Kidney (tissue), 14 donors: ENCODE data around the gene TRIM71. TPM values are rescaled to one million over a fixed set of nuclear protein-coding genes. Genes with fewer than 3 reads are reported as not detected.

Source experiments
- DNase-seq, 5 donors: peaks; one replicate each; pipeline ENCODE4 v3.0.0-alpha.2; 2013 to 2020
- FAIRE-seq: peaks from 2 replicates; lab custom pipeline; 2012; peaks lifted over from hg19 to GRCh38; lab: Jason Lieb, UNC
- H3K27ac ChIP-seq, 2 donors: one replicate each; pipeline ENCODE4 v1.7.0; 2013; ENCODE audit warnings: low read depth in 2 of 2, low read length in 2 of 2, inconsistent platforms in 1 of 2
- H3K27me3 ChIP-seq: one replicate; pipeline ENCODE4 v1.7.1; 2013; ENCODE audit warnings: low read length, inconsistent platforms; ENCODE audit not compliant: control insufficient read depth, insufficient read depth
- H3K36me3 ChIP-seq, 3 donors: one replicate each; pipeline versions ENCODE4 v1.7.0 to v1.7.1; 2013; ENCODE audit warnings: low read length in 3 of 3, control low read depth in 1 of 3, inconsistent platforms in 1 of 3; ENCODE audit not compliant: insufficient read depth in 3 of 3, control insufficient read depth in 2 of 3
- H3K4me1 ChIP-seq, 3 donors: one replicate each; pipeline versions ENCODE4 v1.7.0 to v1.7.1; 2013; ENCODE audit warnings: low read length in 3 of 3, inconsistent platforms in 1 of 3, low read depth in 1 of 3; ENCODE audit not compliant: control insufficient read depth in 2 of 3, insufficient read depth in 2 of 3
- H3K4me3 ChIP-seq, 3 donors: one replicate each; pipeline versions ENCODE4 v1.7.0 to v1.8.1; 2013; ENCODE audit warnings: low read length in 3 of 3, control low read depth in 1 of 3, inconsistent platforms in 1 of 3
- H3K9ac ChIP-seq, 3 donors: one replicate each; pipeline versions ENCODE4 v1.7.0 to v1.7.1; 2013; ENCODE audit warnings: low read length in 3 of 3, control low read depth in 1 of 3, inconsistent platforms in 1 of 3
- H3K9me3 ChIP-seq, 3 donors: one replicate each; pipeline versions ENCODE4 v1.7.0 to v1.7.1; 2013; ENCODE audit warnings: low read length in 3 of 3, control low read depth in 1 of 3, inconsistent platforms in 1 of 3; ENCODE audit not compliant: control insufficient read depth in 2 of 3, insufficient read depth in 1 of 3
- intact Hi-C: fragments of 100-400 bp; cut with DNase I; formaldehyde crosslinking; loops from one replicate; pipeline ENCODE4 v1.11.1; 2022
- polyA plus RNA-seq: library from polyadenylated mRNA; stranded (reverse); fragments of 350-450 nt; fragmentation: Illumina TruSeq; extraction: RNeasy Lipid Tissue Mini Kit (QIAGEN cat#74804); gene quantifications from one replicate; pipeline ENCODE4 v1.2.3, GENCODE V29; 2014; ENCODE audit warnings: low read depth, low replicate concordance; ENCODE audit not compliant: insufficient read depth
- total RNA-seq: library from RNA; stranded (reverse); fragmentation: NEBNext Ultra II Directional; extraction: Animal tissue kit (Norgen Biotek cat#: 25700); gene quantifications from one replicate; pipeline ENCODE4 v1.2.1, GENCODE V29; 2021
- TF ChIP-seq, protein P1 (sequence below): IDR thresholded peaks from 3 replicates; pipeline ENCODE4 v1.5.1; 2012; ENCODE audit warnings: mild to moderate bottlenecking, moderate library complexity, borderline replicate concordance; ENCODE audit not compliant: insufficient read depth; ENCODE audit errors: extremely low read depth
- donor health status: control.
- donor health status: control.
- donor health status: control.
- donor health status: control.
- donor health status: control.
- donor health status: DM: yes; HTN: yes; CAD: no.
- donor health status: Normal renal cell carcinoma (clear cell type).

Gene TRIM71
- total and polyA plus RNA-seq, 2 donors from 2014 or later, result 0.92 to 1.2 TPM

GRCh38 chr3:32876920-32877319 is 59.1 kb downstream of the TRIM71 start:
- Histone ChIP-seq H3K27ac (no peak overlapping the region), H3K4me3 (no peak overlapping the region), H3K36me3 (no peaks in the 10 kb centered on the region), H3K27me3 (no peaks in the 10 kb centered on the region), H3K9me3 (no peaks in the 10 kb centered on the region), H3K4me1 (peaks cover 9 to 25% (median 18%) of the 10 kb centered on the region in 3 donors), H3K9ac (no peak overlapping the region)
- TF ChIP-seq, protein P1, sequence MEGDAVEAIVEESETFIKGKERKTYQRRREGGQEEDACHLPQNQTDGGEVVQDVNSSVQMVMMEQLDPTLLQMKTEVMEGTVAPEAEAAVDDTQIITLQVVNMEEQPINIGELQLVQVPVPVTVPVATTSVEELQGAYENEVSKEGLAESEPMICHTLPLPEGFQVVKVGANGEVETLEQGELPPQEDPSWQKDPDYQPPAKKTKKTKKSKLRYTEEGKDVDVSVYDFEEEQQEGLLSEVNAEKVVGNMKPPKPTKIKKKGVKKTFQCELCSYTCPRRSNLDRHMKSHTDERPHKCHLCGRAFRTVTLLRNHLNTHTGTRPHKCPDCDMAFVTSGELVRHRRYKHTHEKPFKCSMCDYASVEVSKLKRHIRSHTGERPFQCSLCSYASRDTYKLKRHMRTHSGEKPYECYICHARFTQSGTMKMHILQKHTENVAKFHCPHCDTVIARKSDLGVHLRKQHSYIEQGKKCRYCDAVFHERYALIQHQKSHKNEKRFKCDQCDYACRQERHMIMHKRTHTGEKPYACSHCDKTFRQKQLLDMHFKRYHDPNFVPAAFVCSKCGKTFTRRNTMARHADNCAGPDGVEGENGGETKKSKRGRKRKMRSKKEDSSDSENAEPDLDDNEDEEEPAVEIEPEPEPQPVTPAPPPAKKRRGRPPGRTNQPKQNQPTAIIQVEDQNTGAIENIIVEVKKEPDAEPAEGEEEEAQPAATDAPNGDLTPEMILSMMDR, result no peak
- intact Hi-C loops, result no loop called here
- no peak for FAIRE-seq
- DNase-seq, result no peak

DNA sequence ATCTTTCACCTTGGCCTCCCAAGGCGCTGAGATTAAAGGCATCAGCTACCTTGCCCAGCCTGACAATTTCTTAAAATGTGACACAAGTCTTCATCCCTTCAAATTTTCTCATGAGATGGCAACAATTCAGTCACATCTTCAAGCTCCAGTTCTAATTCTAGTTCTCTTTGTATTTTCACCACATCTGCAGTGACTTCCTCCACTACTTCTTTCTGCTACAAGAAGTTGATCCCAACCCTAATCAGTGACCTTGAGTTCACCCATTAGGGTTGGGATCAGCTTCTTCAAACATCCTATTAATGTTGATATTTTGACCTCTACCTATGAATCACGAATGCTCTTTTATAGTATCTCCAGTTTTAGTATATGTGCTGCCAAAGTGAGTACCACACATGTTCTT is 59.8 kb downstream of the TRIM71 start:
- no peak for FAIRE-seq
- H3K27ac ChIP-seq, result no peak overlapping the region
- H3K4me3 ChIP-seq, result no peak overlapping the region
- H3K27me3 ChIP-seq, result no peaks in the 10 kb centered on the region
- H3K4me1 ChIP-seq, result peaks cover 6 to 19% (median 13%) of the 10 kb centered on the region in 3 donors
- TF ChIP-seq, protein P1, result no peak
- intact Hi-C loops, result no loop called here
- no peak for DNase-seq
- H3K36me3 ChIP-seq, result no peaks in the 10 kb centered on the region
- H3K9me3 ChIP-seq, result no peaks in the 10 kb centered on the region
- H3K9ac ChIP-seq, result no peak overlapping the region

DNA sequence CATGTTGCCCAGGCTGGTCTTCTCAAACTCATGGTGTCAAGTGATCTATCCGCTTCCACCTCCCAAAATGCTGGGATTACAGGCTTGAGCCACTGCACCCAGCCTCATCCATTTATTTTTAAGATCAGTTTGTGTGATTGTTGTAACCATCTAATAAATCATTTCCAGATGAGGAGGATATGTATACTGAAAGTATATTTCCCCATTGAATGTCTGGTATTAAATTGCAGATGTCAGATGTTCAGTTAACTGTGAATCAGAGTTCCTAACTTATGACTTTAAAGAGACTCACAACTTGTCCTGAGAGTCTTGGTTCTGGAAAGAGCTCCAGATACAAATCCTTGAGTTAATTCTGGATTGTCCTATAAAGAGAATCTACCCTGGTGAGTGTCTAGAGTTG is 62.4 kb downstream of the TRIM71 start:
- TF ChIP-seq, protein P1, result no peak
- no peak overlapping the region for H3K27ac ChIP-seq
- H3K27me3 ChIP-seq, result no peaks in the 10 kb centered on the region
- no peak for FAIRE-seq
- H3K9ac ChIP-seq, result no peak overlapping the region
- peaks cover 0 to 9% (median 0%) of the 10 kb centered on the region in 3 donors for H3K4me1 ChIP-seq
- H3K4me3 ChIP-seq, result no peak overlapping the region
- H3K36me3 ChIP-seq, result no peaks in the 10 kb centered on the region
- intact Hi-C loops, result no loop called here
- DNase-seq, result no peak
- no peaks in the 10 kb centered on the region for H3K9me3 ChIP-seq

DNA sequence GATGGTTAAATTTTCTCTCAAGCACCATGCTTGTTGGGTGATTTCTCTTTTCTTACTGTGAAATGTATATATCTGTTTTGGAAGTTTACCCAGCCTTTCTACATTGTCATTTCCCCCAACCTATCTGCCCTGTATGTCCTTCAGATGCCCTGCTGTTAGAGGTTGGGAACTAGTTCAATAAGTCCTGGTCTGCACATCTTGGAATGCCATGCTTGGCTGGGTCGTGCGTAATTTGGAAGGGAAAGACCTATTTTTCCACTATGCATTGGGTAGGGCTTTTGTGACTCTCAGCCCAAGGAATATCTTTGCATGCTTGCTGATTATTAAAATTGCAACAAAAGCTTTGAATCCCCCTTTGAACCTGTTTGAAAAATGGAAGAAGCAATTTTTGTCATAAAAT is 63.8 kb downstream of the TRIM71 start:
- Histone ChIP-seq H3K9ac (no peak overlapping the region), H3K36me3 (no peaks in the 10 kb centered on the region), H3K4me3 (no peak overlapping the region), H3K27ac (peak overlapping the region in 1 of 2 donors; percentile 9), H3K27me3 (no peaks in the 10 kb centered on the region), H3K4me1 (peaks cover 0 to 9% (median 5%) of the 10 kb centered on the region in 3 donors), H3K9me3 (no peaks in the 10 kb centered on the region)
- DNase-seq, result no peak
- TF ChIP-seq, protein P1, result no peak
- no peak for FAIRE-seq
- intact Hi-C loops, result no loop called here
